Activated B cell treated with CpG ODN at 0.5 μM for 24 hours (primary cell): ENCODE data around the gene ESR2. TPM values are rescaled to one million over a fixed set of nuclear protein-coding genes. Genes with fewer than 3 reads are reported as not detected.
"Not testable (repeated sequence)": the region's sequence is repeated elsewhere in the genome, so short reads cannot be mapped to it uniquely, and the experiment has no call there.

Experiments used
- ATAC-seq: fragments of 200-7000 bp; cut with Tn5 transposase; one replicate; pipeline ENCODE4 v1.10.0; 2021; ENCODE audit warnings: low read depth, mild to moderate bottlenecking, moderate library complexity
- CTCF ChIA-PET: fragments of 350-600 bp; sonication (Branson Sonifier 250); formaldehyde crosslinking; loops from one replicate; lab custom pipeline; 2021; ENCODE audit warnings: antibody characterized with exemption; lab: Charles Lee
- POLR2A ChIA-PET: fragments of 350-600 bp; sonication (Branson Sonifier 250); formaldehyde crosslinking; loops from one replicate; lab custom pipeline; 2021; ENCODE audit warnings: antibody characterized with exemption; lab: Charles Lee
- DNase-seq: peaks from one replicate; pipeline ENCODE4 v3.0.0; 2022
- H3K27ac Mint-ChIP-seq: one replicate; pipeline ENCODE4 v1.8.0; 2020; ENCODE audit warnings: mixed read lengths
- H3K27me3 Mint-ChIP-seq: one replicate; pipeline ENCODE4 v1.8.0; 2021; ENCODE audit warnings: mixed read lengths
- H3K36me3 Mint-ChIP-seq: one replicate; pipeline ENCODE4 v1.8.0; 2021; ENCODE audit warnings: low read depth, mixed read lengths
- H3K4me1 Mint-ChIP-seq: one replicate; pipeline ENCODE4 v1.8.0; 2021; ENCODE audit warnings: mixed read lengths
- H3K4me3 Mint-ChIP-seq: one replicate; pipeline ENCODE4 v1.8.0; 2020; ENCODE audit warnings: mild to moderate bottlenecking, mixed read lengths
- H3K9me3 Mint-ChIP-seq: one replicate; pipeline ENCODE4 v1.8.0; 2020; ENCODE audit warnings: mixed read lengths
- intact Hi-C: fragments of 100-400 bp; cut with micrococcal nuclease; formaldehyde crosslinking; loops from one replicate; pipeline ENCODE4 v1.15.1; 2024
- total RNA-seq: library from RNA; stranded (reverse); gene quantifications from 2 replicates; pipeline ENCODE4 v1.2.3, GENCODE V29; 2022
- TF ChIP-seq, protein P1 (sequence below): fragments of 200-600 bp; IDR thresholded peaks from one replicate; pipeline ENCODE4 v1.8.0; 2022; ENCODE audit warnings: antibody characterized with exemption, mild to moderate bottlenecking

Gene ESR2
- total RNA-seq, 1 donor from 2014 or later: 23.2 TPM

DNA sequence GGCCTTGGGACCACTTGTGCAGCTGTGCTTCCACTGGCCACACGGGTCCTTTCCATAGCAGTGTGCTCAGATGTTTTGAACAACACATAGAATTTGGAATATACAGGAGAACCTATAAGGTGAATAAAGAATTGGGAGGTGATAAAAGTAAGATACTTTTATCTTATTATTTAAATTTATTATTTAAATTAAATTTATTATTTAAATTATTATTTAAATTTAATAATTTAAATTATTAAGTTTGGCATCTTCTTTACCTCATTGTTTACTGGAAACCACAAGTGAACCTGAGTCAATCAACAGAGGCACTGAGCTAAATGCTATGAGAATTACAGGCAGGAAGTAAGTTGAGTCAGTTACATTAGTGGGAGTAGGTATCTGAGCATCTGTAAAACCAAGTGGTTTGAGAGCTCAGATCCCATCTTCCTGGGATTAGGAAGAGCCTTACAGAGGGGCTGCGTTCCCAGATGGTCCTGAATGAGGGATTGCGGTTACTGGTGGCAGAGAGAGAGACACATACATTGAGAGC lies 103.1 kb downstream of the ESR2 start:
- Mint-ChIP-seq H3K36me3 (peaks cover 28% of the 10 kb centered on the region), H3K27ac (no peak overlapping the region), H3K27me3 (no peaks in the 10 kb centered on the region), H3K4me3 (no peak overlapping the region), H3K4me1 (peaks cover 27% of the 10 kb centered on the region), H3K9me3 (no peaks in the 10 kb centered on the region)
- ChIA-PET CTCF (no interaction called here), POLR2A (no interaction called here)
- TF ChIP-seq, protein P1, sequence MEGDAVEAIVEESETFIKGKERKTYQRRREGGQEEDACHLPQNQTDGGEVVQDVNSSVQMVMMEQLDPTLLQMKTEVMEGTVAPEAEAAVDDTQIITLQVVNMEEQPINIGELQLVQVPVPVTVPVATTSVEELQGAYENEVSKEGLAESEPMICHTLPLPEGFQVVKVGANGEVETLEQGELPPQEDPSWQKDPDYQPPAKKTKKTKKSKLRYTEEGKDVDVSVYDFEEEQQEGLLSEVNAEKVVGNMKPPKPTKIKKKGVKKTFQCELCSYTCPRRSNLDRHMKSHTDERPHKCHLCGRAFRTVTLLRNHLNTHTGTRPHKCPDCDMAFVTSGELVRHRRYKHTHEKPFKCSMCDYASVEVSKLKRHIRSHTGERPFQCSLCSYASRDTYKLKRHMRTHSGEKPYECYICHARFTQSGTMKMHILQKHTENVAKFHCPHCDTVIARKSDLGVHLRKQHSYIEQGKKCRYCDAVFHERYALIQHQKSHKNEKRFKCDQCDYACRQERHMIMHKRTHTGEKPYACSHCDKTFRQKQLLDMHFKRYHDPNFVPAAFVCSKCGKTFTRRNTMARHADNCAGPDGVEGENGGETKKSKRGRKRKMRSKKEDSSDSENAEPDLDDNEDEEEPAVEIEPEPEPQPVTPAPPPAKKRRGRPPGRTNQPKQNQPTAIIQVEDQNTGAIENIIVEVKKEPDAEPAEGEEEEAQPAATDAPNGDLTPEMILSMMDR: no peak
- ATAC-seq (no peak), DNase-seq (no peak)
- intact Hi-C loops: no loop called here

DNA sequence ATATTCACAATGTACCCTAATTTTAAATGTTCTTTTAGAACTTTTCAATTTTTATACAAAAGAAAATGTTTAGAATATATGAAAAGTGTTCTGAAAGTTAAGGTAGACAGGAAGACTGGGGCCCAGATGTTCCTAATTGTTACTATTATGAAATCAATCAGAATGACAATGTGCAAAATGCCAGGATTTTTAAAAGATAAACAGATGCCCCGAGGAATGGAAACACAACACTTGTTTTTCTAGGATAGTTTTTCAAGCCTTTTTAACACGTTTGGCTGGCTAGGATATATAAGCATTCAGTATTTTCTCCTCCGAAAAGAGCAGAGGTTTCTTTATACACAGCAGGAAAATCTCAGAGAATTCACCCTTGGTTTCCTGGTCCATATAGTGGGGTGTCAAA lies 106.8 kb downstream of the ESR2 start:
- Mint-ChIP-seq H3K9me3 (no peaks in the 10 kb centered on the region), H3K27ac (no peak overlapping the region), H3K4me3 (no peak overlapping the region), H3K36me3 (peaks cover 26% of the 10 kb centered on the region), H3K27me3 (no peaks in the 10 kb centered on the region), H3K4me1 (no peaks in the 10 kb centered on the region)
- TF ChIP-seq, protein P1: no peak
- ChIA-PET CTCF (no interaction called here), POLR2A (no interaction called here)
- intact Hi-C loops: no loop called here
- DNase-seq: no peak
- ATAC-seq: no peak

DNA sequence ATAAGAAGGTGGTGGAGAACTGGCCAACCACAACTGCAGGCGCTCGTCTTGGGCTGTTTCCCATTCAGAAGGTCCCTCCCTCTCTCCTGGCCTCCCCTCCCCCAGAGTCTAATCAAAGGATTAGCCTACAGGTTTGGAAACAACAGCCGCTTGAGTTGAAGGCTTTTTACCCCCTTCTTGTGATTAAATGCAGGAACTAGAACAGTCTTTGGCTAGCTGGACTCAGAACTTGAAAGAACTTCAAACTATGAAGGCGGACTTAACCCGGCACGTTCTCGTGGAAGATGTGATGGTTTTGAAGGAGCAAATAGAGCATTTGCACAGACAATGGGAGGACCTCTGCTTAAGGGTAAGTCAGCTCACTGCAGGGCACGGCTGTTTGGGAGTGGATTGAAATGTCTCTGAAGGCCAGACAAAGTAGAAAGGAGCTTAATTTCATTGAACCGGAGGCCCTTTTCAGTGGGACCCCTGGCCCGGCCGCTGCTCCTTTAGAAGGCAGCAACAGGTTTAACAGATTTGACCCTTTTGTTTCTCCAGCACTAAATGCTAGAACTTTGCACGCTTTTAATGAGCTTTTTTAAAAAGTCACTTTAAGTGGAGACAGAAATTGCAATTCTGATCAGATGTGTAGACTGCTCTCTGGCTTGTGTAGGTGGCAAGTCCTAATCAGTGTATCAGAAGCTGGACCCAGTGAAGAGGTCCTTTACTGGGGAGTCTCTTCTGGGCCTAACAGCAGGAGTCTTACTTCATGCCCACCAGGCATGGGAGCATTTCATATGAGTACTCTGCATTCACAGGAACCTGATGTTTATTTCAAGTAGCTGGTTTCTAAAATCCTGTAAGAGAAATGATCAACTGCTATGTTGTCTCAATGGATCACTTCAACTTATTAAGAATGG lies 107.7 kb downstream of the ESR2 start:
- DNase-seq (no peak), ATAC-seq (no peak)
- POLR2A ChIA-PET: no interaction called here
- TF ChIP-seq, protein P1: no peak
- Mint-ChIP-seq H3K4me1 (no peaks in the 10 kb centered on the region), H3K27ac (no peak overlapping the region), H3K36me3 (peaks cover 26% of the 10 kb centered on the region), H3K4me3 (no peak overlapping the region), H3K27me3 (no peaks in the 10 kb centered on the region), H3K9me3 (no peaks in the 10 kb centered on the region)
- intact Hi-C loops: no loop called here
- CTCF ChIA-PET: interaction anchor here (0.9 kb wide), 1 partner anchor 107 kb away, joined by 4 read pairs; no protein-coding TSS in a partner anchor

DNA sequence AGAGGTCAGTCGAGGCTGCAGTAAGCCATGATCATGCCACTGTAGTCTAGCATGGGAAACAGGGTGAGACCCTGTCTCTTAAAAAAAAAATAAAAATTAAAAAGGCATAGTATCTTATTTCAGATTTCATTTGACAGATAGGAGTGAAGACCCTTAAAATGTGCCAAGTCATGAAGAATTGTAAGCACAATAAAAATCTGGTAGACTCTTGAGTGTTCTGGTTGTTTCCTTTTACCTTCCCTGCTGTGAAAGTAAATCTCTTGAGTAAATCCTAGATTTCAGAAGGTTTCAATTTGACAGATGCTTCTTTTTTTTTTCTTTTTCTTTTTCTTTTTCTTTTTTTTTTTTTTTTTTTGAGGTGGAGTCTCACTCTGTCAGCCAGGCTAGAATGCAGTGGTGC lies 109.0 kb downstream of the ESR2 start:
- Mint-ChIP-seq H3K9me3 (no peaks in the 10 kb centered on the region), H3K4me3 (no peak overlapping the region), H3K36me3 (peaks cover 16% of the 10 kb centered on the region), H3K27me3 (no peaks in the 10 kb centered on the region), H3K4me1 (no peaks in the 10 kb centered on the region), H3K27ac (no peak overlapping the region)
- CTCF ChIA-PET: no interaction called here
- intact Hi-C loops: no loop called here
- POLR2A ChIA-PET: no interaction called here
- TF ChIP-seq, protein P1: no peak
- no peak for ATAC-seq
- no peak for DNase-seq

DNA sequence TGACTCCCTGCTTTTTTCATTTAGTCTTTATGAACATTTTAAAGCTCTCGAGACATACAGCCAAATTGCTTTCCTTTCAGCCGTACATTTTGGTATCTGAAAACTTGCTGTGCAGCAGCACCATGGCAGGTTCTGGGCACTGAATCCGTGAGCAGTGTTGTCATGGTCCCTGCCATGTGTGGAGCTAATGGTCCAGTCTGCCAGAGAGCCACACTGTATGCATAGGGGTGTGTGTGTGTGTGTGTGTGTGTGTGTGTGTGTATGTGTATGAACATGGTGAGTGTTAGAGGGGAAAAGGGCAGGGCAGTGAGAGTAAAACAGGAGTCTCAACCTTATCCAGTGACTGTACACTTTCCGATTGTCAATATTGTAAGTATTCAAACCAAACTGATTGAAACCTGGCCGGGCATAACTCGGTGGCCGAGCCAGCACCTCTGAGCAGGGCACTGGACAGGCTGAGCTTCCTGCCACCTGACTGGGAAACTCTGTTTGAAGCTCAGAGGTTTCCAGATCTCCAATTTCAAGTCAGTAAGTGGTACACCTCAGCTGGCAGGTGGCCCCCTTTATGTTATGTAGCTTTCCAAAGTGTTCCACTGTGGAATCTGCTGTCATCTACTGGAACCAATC lies 110.0 kb downstream of the ESR2 start:
- Mint-ChIP-seq H3K36me3 (peaks cover 23% of the 10 kb centered on the region), H3K4me3 (no peak overlapping the region), H3K4me1 (no peaks in the 10 kb centered on the region), H3K27me3 (no peaks in the 10 kb centered on the region), H3K9me3 (no peaks in the 10 kb centered on the region), H3K27ac (peak overlapping the region; percentile 21)
- TF ChIP-seq, protein P1: no peak
- intact Hi-C loops: no loop called here
- no peak for ATAC-seq
- ChIA-PET CTCF (no interaction called here), POLR2A (interaction anchor here (0.6 to 1.7 kb wide), 3 partner anchors 9 to 15 kb away, joined by 3 to 4 read pairs (median 3); no protein-coding TSS in a partner anchor)
- no peak for DNase-seq

DNA sequence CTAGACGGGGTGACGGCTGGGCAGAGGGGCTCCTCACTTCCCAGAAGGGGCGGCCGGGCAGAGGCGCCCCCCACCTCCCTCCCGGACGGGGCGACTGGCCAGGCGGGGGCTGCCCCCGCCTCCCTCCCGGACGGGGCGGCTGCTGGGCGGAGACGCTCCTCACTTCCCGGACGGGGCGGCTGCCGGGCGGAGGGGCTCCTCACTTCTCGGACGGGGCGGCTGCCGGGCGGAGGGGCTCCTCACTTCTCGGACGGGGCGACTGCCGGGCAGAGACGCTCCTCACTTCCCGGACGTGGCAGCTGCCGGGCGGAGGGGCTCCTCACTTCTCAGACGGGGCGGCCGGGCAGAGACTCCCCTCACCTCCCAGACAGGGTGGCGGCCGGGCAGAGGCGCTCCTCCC lies 111.3 kb downstream of the ESR2 start:
- H3K27me3 Mint-ChIP-seq, intact Hi-C loops, H3K9me3 Mint-ChIP-seq, H3K4me3 Mint-ChIP-seq, H3K4me1 Mint-ChIP-seq, H3K27ac Mint-ChIP-seq, CTCF ChIA-PET, DNase-seq, ATAC-seq: not testable (repeated sequence)
- peaks cover 19% of the 10 kb centered on the region for H3K36me3 Mint-ChIP-seq
- POLR2A ChIA-PET: interaction anchor here (1.7 kb wide), 1 partner anchor 8 kb away, joined by 3 read pairs; no protein-coding TSS in a partner anchor
